Esophagus squamous epithelium (tissue), 4 donors: ENCODE measurements around the gene NKIRAS1.

Source experiments
- CTCF ChIP-seq, 6 experiments: fragments of 450-650 bp in 4 of 6; fragments of 200-600 bp in 2 of 6; sonication (generic) in 2 of 6; IDR thresholded peaks; one replicate each; pipeline ENCODE4 v1.5.1; 2016 to 2019; ENCODE audit warnings: antibody characterized with exemption in 6 of 6, mild to moderate bottlenecking in 4 of 6, moderate library complexity in 4 of 6
- POLR2A ChIP-seq, 4 donors: fragments of 450-650 bp; IDR thresholded peaks; one replicate each; pipeline ENCODE4 v1.6.1; 2017; ENCODE audit warnings: antibody characterized with exemption in 4 of 4, mild to moderate bottlenecking in 4 of 4, moderate library complexity in 3 of 4

DNA sequence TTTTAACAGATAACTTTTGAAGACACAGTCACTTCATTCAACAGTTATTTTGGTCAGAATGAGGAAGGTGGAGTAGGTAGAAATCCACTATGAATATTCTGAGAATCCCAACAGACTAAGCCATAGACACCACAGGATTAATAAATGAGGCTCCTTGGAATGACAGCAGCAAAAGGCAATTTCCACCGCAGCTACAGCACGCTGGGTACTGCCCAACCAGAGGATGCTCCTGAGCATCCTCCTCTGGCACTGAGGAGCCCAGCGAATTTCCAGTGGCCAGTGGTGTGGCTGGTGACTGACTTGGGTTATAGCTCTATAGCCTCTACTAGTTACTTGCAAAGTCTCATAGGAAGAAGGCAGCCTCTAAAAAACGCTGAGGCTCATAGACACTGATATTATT lies 24.6 kb upstream of the NKIRAS1 start:
- no peak for TF ChIP-seq CTCF (IDR thresholded peaks at IDR 0.05)
- TF ChIP-seq POLR2A (IDR thresholded peaks at IDR 0.05): no peak
